HepG2 (cell line): ENCODE data around the gene HELZ2.

Experiments used
- EZH2 ChIP-seq: conservative IDR thresholded peaks from 2 replicates; pipeline ENCODE4 v1.6.1; 2012; ENCODE audit warnings: mild to moderate bottlenecking, low read depth, low read length, moderate library complexity
- POLR2AphosphoS5 ChIP-seq: IDR thresholded peaks from 2 replicates; pipeline ENCODE4 v1.6.1; 2012; ENCODE audit warnings: low read depth, low read length
- SOX13 ChIP-seq, 3 experiments: fragments of 450-650 bp in 1 of 3; sonication (generic) in 1 of 3; formaldehyde crosslinking in 1 of 3; IDR thresholded peaks in 2 of 3; conservative IDR thresholded peaks in 1 of 3; 2 replicates each; pipeline versions ENCODE4 v1.5.0 to v1.6.1; 2016 to 2020; ENCODE audit warnings: antibody characterized with exemption in 1 of 3, mild to moderate bottlenecking in 1 of 3, missing compliant biosample characterization in 1 of 3, missing genetic modification reagents in 1 of 3, moderate library complexity in 1 of 3
- ZNF660 ChIP-seq: sonication (generic); formaldehyde crosslinking; IDR thresholded peaks from 2 replicates; pipeline ENCODE4 v1.5.1; 2020; ENCODE audit warnings: mild to moderate bottlenecking, low read depth, missing genetic modification reagents, borderline replicate concordance
- TF ChIP-seq, protein P1 (sequence below): sonication (generic); formaldehyde crosslinking; IDR thresholded peaks from 2 replicates; pipeline ENCODE4 v1.5.0; 2020; ENCODE audit warnings: mild to moderate bottlenecking, missing genetic modification reagents, moderate library complexity

DNA sequence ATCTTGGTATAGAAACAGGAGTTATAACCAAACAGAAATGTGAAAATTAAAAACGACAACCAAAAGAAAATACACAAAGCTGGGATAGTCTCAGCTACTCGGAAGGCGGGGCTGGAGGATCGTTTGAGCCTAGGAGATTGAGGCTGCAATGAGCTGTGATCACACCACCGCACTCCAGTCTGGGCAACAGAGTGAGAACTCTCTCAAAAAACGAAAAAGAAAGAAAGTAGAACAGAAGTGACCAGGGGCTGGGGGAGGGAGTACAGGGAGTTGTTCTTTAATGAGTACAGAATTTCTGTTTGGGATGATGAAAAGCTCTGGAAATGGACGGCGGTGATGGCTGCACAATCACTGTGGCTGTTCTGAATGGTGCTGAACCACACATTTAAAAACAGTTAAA lies 47.0 kb upstream of the HELZ2 start:
- TF ChIP-seq SOX13 (IDR thresholded peaks at IDR 0.05) (no peak), SOX13 (CRISPR knock-in tag; conservative IDR thresholded peaks at IDR 0.05 in 1 of 2, IDR thresholded peaks at IDR 0.05 in 1 of 2) (no peak), ZNF660 (CRISPR knock-in tag) (no peak), POLR2AphosphoS5 (no peak), EZH2 (no peak)
- TF ChIP-seq, protein P1, sequence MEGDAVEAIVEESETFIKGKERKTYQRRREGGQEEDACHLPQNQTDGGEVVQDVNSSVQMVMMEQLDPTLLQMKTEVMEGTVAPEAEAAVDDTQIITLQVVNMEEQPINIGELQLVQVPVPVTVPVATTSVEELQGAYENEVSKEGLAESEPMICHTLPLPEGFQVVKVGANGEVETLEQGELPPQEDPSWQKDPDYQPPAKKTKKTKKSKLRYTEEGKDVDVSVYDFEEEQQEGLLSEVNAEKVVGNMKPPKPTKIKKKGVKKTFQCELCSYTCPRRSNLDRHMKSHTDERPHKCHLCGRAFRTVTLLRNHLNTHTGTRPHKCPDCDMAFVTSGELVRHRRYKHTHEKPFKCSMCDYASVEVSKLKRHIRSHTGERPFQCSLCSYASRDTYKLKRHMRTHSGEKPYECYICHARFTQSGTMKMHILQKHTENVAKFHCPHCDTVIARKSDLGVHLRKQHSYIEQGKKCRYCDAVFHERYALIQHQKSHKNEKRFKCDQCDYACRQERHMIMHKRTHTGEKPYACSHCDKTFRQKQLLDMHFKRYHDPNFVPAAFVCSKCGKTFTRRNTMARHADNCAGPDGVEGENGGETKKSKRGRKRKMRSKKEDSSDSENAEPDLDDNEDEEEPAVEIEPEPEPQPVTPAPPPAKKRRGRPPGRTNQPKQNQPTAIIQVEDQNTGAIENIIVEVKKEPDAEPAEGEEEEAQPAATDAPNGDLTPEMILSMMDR (CRISPR knock-in tag) = no peak
